ENCODE measurements around the gene ABCD1. TPM values are rescaled to one million over a fixed set of nuclear protein-coding genes. Genes with fewer than 3 reads are reported as not detected.

Gene ABCD1
- 15.7 and 26.0 TPM in 2 replicates for total RNA-seq

GRCh38 chrX:153724252-153725038 lies at the start of gene ABCD1, which contains the start of gene BCAP31:
TSS of gene ABCD1 (plus strand) at chrX:153724856. CDS start at chrX:153725267, 411 bp downstream.
TSS of gene BCAP31 (minus strand) at chrX:153724387. CDS start at chrX:153723244, 1,143 bp downstream.

GRCh38 chrX:153687121-153688039 lies 37.3 kb upstream of the ABCD1 start, which contains the start of gene SLC6A8:
TSS of gene SLC6A8 (plus strand) at chrX:153687926. CDS start at chrX:153688575, 649 bp downstream.

GRCh38 chrX:153763989-153764755 lies 39.5 kb downstream of the ABCD1 start, which contains the start of gene PLXNB3:
TSS of gene PLXNB3 (plus strand) at chrX:153764249. CDS start at chrX:153765536, 1,287 bp downstream.

GRCh38 chrX:153780678-153781427 lies 56.2 kb downstream of the ABCD1 start, which contains the start of gene SRPK3:
TSS of gene SRPK3 (plus strand) at chrX:153781041. CDS start at chrX:153781087, 46 bp downstream.

Other genes starting within 250 kb of the ABCD1 start
- 10.5 and 57.7 TPM in 2 replicates for gene BGN, start 229.9 kb upstream of the ABCD1 start, total RNA-seq
- under 0.01 TPM in 1 of 2 replicates, not detected in the other for gene ATP2B3, start 207.2 kb upstream of the ABCD1 start, total RNA-seq
- 25.1 and 27.8 TPM in 2 replicates for gene CCNQ, start 125.7 kb upstream of the ABCD1 start, total RNA-seq
- gene DUSP9, start 77.7 kb upstream of the ABCD1 start, total RNA-seq: under 0.01 TPM in 1 of 2 replicates, not detected in the other
- 1.2 TPM in 1 of 2 replicates, not detected in the other for gene PNCK, start 51.0 kb upstream of the ABCD1 start, total RNA-seq
- 8.9 and 14.9 TPM in 2 replicates for gene SLC6A8, start 36.9 kb upstream of the ABCD1 start, total RNA-seq
- 115 and 129 TPM in 2 replicates for gene BCAP31, start 469 bp upstream of the ABCD1 start, total RNA-seq
- 2.3 and 6.1 TPM in 2 replicates for gene PLXNB3, start 39.4 kb downstream of the ABCD1 start, total RNA-seq
- 0.58 and 1.5 TPM in 2 replicates for gene SRPK3, start 56.2 kb downstream of the ABCD1 start, total RNA-seq
- gene IDH3G, start 69.5 kb downstream of the ABCD1 start, total RNA-seq: 62.4 and 63.3 TPM in 2 replicates
- gene SSR4, start 69.8 kb downstream of the ABCD1 start, total RNA-seq: 55.1 and 119 TPM in 2 replicates
- 0.15 and 0.33 TPM in 2 replicates for gene PDZD4, start 105.7 kb downstream of the ABCD1 start, total RNA-seq
- 1.2 and 1.6 TPM in 2 replicates for gene L1CAM, start 161.3 kb downstream of the ABCD1 start, total RNA-seq
- not detected in 2 replicates for gene AVPR2, start 179.8 kb downstream of the ABCD1 start, total RNA-seq
- 2.3 and 2.6 TPM in 2 replicates for gene ARHGAP4, start 201.4 kb downstream of the ABCD1 start, total RNA-seq
- 39.0 and 41.8 TPM in 2 replicates for gene NAA10, start 210.2 kb downstream of the ABCD1 start, total RNA-seq
- 1.3 and 1.5 TPM in 2 replicates for gene RENBP, start 219.8 kb downstream of the ABCD1 start, total RNA-seq
- 18.9 and 21.1 TPM in 2 replicates for gene HCFC1, start 247.0 kb downstream of the ABCD1 start, total RNA-seq
- gene TMEM187, start 247.9 kb downstream of the ABCD1 start, total RNA-seq: 6.8 and 10.9 TPM in 2 replicates